ENCODE measurements around the gene TBCA.

Gene TBCA

DNA sequence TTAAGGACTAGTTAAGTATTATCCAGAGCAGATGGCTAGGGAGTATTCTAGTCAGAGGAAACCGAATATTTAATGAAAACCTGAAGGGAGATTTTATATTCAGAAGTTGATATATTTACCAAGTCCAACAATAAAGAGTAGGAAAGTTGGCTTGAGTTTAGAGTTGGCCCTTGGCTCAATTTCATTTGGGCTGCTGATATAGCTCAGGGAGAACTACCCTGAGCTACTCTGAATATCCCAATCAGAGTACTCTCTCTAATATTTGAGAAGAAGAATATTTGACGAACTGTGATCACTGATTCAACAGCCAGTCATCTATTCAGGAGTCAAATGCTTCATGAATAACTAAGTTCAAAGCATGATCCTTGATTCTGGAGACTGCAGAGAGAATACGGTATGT lies 34.5 kb downstream of the TBCA start:
- TF ChIP-seq, protein P1, sequence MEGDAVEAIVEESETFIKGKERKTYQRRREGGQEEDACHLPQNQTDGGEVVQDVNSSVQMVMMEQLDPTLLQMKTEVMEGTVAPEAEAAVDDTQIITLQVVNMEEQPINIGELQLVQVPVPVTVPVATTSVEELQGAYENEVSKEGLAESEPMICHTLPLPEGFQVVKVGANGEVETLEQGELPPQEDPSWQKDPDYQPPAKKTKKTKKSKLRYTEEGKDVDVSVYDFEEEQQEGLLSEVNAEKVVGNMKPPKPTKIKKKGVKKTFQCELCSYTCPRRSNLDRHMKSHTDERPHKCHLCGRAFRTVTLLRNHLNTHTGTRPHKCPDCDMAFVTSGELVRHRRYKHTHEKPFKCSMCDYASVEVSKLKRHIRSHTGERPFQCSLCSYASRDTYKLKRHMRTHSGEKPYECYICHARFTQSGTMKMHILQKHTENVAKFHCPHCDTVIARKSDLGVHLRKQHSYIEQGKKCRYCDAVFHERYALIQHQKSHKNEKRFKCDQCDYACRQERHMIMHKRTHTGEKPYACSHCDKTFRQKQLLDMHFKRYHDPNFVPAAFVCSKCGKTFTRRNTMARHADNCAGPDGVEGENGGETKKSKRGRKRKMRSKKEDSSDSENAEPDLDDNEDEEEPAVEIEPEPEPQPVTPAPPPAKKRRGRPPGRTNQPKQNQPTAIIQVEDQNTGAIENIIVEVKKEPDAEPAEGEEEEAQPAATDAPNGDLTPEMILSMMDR (IDR thresholded peaks at IDR 0.05; ENCODE audit: extremely low read depth, missing control alignments), result no peak
- no peak for DNase-seq (ENCODE audit: low spot score)

GRCh38 chr5:77734885-77735284 lies 41.3 kb downstream of the TBCA start:
- TF ChIP-seq, protein P1 (IDR thresholded peaks at IDR 0.05; ENCODE audit: extremely low read depth, missing control alignments), result no peak
- DNase-seq (ENCODE audit: low spot score), result no peak

DNA sequence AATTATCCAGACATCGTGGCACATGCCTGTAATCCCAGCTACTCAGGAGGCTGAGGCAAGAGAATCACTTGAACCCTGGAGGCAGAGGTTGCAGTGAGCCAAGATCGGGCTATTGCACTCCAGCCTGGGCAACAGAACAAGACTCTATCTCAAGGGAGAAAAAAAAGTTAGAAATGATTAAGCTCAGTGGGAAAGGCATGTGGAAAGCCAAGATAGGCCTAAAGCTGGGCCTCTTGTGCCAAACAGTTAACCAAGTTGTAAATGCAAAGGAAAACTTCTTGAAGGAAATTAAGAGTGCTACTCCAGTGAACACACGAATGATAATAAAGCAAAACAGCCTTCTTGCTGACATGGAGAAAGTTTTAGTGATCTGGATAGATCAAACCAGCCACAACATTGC lies 43.0 kb downstream of the TBCA start:
- no peak for DNase-seq (ENCODE audit: low spot score)
- TF ChIP-seq, protein P1 (IDR thresholded peaks at IDR 0.05; ENCODE audit: extremely low read depth, missing control alignments), result no peak

GRCh38 chr5:77727190-77727589 lies 48.9 kb downstream of the TBCA start:
- DNase-seq (ENCODE audit: low spot score), result no peak
- TF ChIP-seq, protein P1 (IDR thresholded peaks at IDR 0.05; ENCODE audit: extremely low read depth, missing control alignments), result no peak

- no peak for DNase-seq (ENCODE audit: low spot score)
- TF ChIP-seq, protein P1 (IDR thresholded peaks at IDR 0.05; ENCODE audit: extremely low read depth, missing control alignments), result no peak
Observed at GRCh38 chr5:77725616-77726015, 50.5 kb downstream of the TBCA start.

DNA sequence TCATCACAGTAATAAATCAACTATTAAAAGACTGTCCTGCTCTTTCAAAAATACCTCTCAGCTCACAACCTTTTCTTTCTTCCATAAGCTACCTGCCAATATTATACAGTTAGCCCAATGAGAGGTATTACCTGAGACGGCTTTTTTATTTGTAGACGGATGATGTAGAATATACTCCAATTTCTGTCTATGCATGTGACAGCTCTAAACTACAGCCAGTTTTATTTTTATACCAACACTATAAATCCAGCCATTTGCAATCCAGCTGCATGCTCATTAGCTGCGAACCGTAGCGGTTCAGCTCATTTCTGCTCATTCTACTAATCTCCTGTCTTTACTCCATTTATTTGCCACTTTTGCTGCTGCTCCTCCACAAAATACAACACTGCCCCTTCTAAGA lies 51.2 kb downstream of the TBCA start:
- DNase-seq (ENCODE audit: low spot score), result no peak
- TF ChIP-seq, protein P1 (IDR thresholded peaks at IDR 0.05; ENCODE audit: extremely low read depth, missing control alignments), result no peak

DNA sequence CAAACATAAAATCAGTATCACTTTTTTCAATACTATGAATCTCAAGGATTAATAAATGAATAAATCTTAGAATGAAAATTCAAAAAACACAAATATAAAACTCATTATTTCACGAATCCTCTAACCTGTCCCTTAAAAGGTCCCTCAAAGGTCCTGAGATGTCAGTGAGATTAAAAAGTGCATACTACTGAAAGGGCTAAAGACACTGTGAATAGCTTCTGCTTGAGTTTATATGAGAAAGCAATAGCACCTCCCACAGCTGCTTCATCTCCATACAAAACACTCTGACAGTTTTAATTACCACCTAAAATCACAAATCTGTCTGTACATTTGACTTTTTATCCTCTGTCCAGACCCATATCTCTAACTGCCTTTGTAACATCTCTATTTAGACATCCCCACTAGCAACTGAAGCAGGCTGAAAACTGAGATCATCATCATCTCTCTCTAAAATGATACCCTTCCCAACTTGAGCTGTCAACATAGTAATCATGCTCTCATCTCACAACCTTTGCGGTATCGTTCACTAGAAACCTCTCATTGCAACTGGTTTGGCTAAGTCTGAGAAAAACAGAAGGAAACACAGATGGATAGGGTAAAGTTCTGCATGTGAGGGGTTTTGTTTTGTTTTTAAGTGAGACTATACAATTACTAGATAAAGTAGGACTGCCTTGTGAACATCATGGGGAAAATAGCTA lies 56.3 kb downstream of the TBCA start:
- peak; percentile 3 for DNase-seq (ENCODE audit: low spot score)
- TF ChIP-seq, protein P1 (IDR thresholded peaks at IDR 0.05; ENCODE audit: extremely low read depth, missing control alignments), result no peak

Measured in GM20000 (cell line).